Right renal pelvis (tissue), 4 donors: Measurements from ENCODE around the gene ZNF816. TPM values are rescaled to one million over a fixed set of nuclear protein-coding genes. Genes with fewer than 3 reads are reported as not detected.
"Not testable (repeated sequence)": the region's sequence is repeated elsewhere in the genome, so short reads cannot be mapped to it uniquely, and the experiment has no call there.

Source experiments
- DNase-seq, 4 donors: peaks; one replicate each; pipeline ENCODE4 v3.0.0-alpha.2; 2013; ENCODE audit warnings: low read depth in 4 of 4, low spot score in 3 of 4, missing footprints in 1 of 4
- polyA plus RNA-seq, 4 donors: library from polyadenylated mRNA; unstranded; fragments of 120-200 nt; gene quantifications; one replicate each; pipeline ENCODE4 v1.2.1, GENCODE V29; 2013; ENCODE audit not compliant: insufficient read length in 4 of 4

ZNF816 gene
- polyA plus RNA-seq, 4 donors: 14.2 to 15.9 (median 14.5) TPM

DNA sequence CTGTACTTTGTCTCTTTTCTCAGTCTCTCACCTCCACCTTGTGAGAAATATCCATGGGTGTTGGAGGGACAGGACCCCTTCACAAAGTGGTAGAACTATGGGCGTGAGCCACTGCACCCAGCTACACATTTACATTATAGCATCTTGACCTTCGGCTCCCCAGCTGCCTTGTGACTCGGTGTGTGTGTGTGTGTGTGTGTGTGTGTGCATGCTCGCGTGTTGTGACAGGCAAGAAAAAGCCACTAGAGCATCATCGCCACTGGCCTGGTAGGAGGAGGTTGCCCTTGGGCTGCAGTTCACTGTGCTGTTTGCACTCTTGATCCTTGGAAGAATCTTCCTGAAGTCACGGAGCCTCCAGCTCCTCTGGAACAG, 25.7 kb downstream of the ZNF816 start:
- DNase-seq: no peak

DNA sequence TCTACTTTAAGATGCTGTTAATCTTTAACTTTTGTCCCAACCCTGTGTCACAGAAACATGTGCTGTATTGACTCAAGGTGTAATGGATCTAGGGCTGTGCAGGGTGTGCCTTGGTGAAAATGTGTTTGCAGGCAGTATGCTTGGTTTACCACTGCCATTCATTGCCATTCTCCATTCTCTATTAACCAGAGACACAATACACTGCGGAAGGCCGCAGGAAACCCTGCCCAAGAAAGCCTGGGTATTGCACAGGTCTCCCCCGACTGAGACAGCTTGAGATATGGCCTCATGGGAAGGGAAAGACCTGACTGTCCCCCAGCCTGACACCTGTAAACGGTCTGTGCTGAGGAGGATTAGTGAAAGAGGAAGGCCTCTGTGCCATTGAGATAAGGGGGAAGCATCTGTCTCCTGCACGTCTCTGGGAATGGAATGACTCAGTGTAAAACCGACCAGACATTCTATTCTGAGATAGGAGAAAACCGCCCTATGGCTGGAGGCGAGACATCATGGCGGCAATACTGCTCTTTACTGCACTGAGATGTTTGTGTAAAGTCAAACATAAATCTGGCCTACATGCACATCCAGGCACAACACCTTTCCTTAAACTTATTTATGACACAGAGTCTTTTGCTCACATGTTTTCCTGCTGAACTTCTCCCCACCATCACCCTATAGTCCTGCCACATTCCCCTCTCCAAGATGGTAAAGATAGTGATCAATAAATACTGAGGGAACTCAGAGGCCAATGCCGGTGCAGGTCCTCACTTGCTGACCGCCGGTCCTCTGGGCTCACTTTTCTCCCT, 26.3 kb downstream of the ZNF816 start:
- no peak for DNase-seq

DNA sequence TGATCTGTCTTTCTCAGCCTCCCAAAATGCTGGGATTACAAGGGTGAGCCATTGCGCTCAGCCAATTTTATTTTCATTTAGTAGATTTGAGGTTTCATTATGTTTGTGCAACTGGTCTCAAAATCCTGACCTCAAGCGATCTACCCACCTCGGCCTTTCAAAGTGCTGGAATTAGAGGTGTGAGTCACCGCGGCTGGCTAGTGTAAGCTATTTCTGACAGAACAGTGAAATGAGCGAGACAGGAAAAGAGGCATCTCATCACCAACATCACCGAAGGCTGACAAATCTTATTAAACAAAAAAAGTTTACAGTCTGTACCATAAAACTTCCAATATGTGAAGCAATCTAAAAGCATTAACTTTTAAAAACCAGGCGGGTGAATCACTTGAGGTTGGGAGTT, 27.2 kb downstream of the ZNF816 start:
- DNase-seq: no peak

GRCh38 chr19:52924641-52925040, 38.0 kb downstream of the ZNF816 start:
- DNase-seq: not testable (repeated sequence)

DNA sequence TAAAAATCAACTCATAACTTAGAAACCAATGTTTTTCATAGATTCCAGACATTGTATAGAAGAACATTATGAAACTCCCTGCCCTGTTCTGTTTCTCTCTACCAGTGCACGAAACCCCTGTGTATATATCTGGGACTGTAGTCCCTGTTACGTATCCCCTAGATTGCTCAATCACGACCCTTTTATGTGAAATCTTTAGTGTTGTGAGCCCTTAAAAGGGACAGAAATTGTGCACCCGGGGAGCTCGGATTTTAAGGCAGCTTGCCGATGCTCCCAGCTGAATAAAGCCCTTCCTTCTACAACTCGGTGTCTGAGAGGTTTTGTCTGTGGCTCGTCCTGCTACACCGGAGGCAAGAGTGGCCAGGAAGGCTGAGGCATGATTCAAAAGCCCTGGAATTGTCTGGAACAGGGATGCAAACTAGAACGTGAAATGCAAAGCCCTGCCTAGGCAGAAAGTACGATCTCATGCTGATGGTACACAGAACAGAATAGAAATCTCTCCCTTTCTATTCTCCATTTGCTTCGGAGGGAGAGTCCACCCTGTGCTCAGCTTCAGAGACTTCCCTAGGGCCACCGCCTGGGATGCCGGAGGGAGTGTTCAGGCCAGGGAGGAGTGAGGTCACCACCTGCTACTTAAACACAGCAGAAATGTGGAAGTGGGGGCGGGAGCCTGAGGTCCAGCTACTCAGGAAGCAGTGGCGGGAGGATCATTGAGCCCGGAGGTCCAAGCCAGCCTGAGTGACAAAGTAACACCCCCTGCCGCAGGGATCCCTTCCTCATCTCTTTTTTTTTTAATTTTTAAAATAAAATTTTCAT, 38.7 kb downstream of the ZNF816 start:
- no peak for DNase-seq

- DNase-seq: peak; percentile 59 to 73 (median 65)
Measured at GRCh38 chr19:52922841-52923777, 39.6 kb downstream of the ZNF816 start, which contains the start of gene ZNF888. TSS of gene ZNF888 (minus strand) at chr19:52923428. CDS start at chr19:52917873, 5,555 bp downstream.

DNA sequence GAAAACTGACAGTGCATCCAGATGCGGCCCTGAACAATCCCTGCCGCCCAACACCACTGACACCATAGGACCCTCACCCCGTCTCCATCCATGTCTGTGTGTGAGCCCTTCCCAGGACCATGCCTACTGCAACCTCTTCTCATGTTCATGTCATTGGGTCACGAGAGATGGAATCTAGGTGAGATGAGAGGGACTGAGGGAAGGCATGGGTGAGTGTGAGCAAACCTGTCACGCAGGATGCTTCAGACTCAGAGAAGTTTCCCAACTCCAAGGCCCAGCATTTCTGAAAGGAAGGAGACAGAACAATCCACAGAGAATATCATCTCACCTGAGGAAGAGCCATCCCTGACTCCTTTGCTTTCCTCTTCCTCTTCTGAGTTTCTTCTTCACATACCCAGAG, 45.1 kb downstream of the ZNF816 start:
- DNase-seq: no peak

DNA sequence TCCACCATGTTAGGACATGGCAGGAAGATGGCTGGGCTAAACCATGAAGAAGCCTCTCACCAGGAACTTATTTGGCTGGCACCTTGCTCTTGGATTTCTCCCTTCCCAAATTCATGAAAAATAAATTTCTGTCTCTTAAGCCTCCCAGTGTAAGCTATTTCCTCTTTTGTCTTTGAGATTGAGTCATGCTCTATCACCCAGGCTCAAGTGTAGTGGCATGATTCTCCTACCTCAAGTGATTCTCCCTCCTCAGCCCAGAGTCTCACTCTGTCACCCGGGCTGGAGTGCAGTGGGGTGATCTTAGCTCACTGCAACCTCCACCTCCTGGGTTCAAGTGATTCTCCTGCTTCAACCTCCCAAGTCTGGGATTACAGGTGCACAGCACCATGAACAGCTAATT, 52.0 kb downstream of the ZNF816 start:
- DNase-seq: no peak

GRCh38 chr19:52904052-52904780, 58.5 kb downstream of the ZNF816 start:
- DNase-seq: not testable (repeated sequence)

GRCh38 chr19:52901842-52902241, 60.8 kb downstream of the ZNF816 start:
- no peak for DNase-seq

Other genes with a start within 250 kb of the ZNF816 start
- 10 to 100 TPM; 13.6 to 19.8 (median 17.2) TPM for gene ZNF611, start 227.8 kb downstream of the ZNF816 start, polyA plus RNA-seq
- 1 to 10 TPM; 6.2 to 8.8 (median 8.0) TPM for gene ZNF600, start 176.1 kb downstream of the ZNF816 start, polyA plus RNA-seq
- gene ZNF28, start 141.2 kb downstream of the ZNF816 start, polyA plus RNA-seq: 10 to 100 TPM; 17.9 to 23.9 (median 22.2) TPM
- 10 to 100 TPM; 34.1 to 38.4 (median 36.0) TPM for gene ZNF468, start 105.3 kb downstream of the ZNF816 start, polyA plus RNA-seq
- 10 to 100 TPM; 19.4 to 26.0 (median 21.2) TPM for gene ZNF320, start 65.2 kb downstream of the ZNF816 start, polyA plus RNA-seq
- gene ZNF888, start 39.5 kb downstream of the ZNF816 start, polyA plus RNA-seq: 10 to 100 TPM; 11.9 to 14.2 (median 12.5) TPM
- under 1 TPM in 1 of 4 donors, not detected in 3; 0.04 TPM for gene ERVV-1, start 51.0 kb upstream of the ZNF816 start, polyA plus RNA-seq
- gene ERVV-2, start 81.9 kb upstream of the ZNF816 start, polyA plus RNA-seq: under 1 TPM in 3 of 4 donors, not detected in 1; 0.06 to 0.13 (median 0.07) TPM
- gene ZNF160, start 140.5 kb upstream of the ZNF816 start, polyA plus RNA-seq: 10 to 100 TPM; 36.2 to 50.2 (median 38.6) TPM
- gene ZNF415, start 170.0 kb upstream of the ZNF816 start, polyA plus RNA-seq: 10 to 100 TPM; 17.6 to 26.7 (median 23.8) TPM
- gene ZNF347, start 196.2 kb upstream of the ZNF816 start, polyA plus RNA-seq: 10 to 100 TPM in 3 of 4 donors, 1 to 10 TPM in 1; 9.8 to 11.8 (median 10.6) TPM
- gene ZNF665, start 230.5 kb upstream of the ZNF816 start, polyA plus RNA-seq: 1 to 10 TPM; 5.6 to 9.8 (median 6.7) TPM